ENCODE measurements around the gene CCNI. TPM values are rescaled to one million over a fixed set of nuclear protein-coding genes. Genes with fewer than 3 reads are reported as not detected.
"Not testable (repeated sequence)": the region's sequence is repeated elsewhere in the genome, so short reads cannot be mapped to it uniquely, and the experiment has no call there.

CCNI gene
- polyA plus RNA-seq, 1 of the 3 experiments (the other 2 are of a cell fraction) = 56.8 TPM

DNA sequence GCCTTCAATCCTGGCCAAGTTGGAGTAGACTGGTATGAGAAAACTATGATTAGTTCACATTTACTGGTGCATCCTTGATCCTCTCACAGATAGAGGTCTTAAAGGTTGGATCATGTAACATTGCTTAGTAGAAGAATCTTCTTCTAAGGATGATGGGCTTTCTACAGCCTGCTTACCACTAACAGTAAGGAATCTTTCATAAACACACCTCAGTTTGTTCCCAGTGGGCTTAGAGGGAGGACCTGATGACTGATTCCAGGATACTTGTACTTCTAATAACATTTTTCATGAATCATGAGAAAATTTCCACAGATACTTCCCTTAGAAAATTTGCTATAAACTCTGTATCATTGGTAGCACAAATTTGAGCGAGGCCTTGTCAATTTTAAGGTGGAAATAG is 40.6 kb downstream of the CCNI start (continued):
- no peak for TF ChIP-seq GABPA (IDR thresholded peaks at IDR 0.05; ENCODE audit: low read depth)

- ChIA-PET CTCF (interaction anchor here (1.0 to 6.8 kb wide), 7 partner anchors 9 to 172 kb away, joined by 3 to 55 read pairs (median 3); no protein-coding TSS in a partner anchor), POLR2A (no interaction called here)
- Histone ChIP-seq H3K9me3 (no peaks in the 10 kb centered on the region), H4K20me1 (ENCODE audit: insufficient read depth) (no peaks in the 10 kb centered on the region), H3K27ac (ENCODE audit: low read depth in 2 of 2, low read length in 1 of 2) (no peak overlapping the region; a peak in 2 of 4 replicates), H3K9me2 (no peaks in the 10 kb centered on the region), H3K27me3 (ENCODE audit: insufficient read depth) (no peaks in the 10 kb centered on the region), H3K4me2 (no peak overlapping the region), H2AFZ (ENCODE audit: low read depth) (no peak overlapping the region), H3F3A (replicated peaks; ENCODE audit: insufficient read depth) (peaks cover 28% of the 10 kb centered on the region), H3K9ac (no peak overlapping the region), H3K79me2 (ENCODE audit: insufficient read depth) (peaks cover 9% of the 10 kb centered on the region; the same call in 1 of the 2 replicates), H3K4me3 (ENCODE audit: low read depth in 2 of 2, low read length in 1 of 2) (no peak overlapping the region), H3K4me1 (ENCODE audit: control insufficient read depth in 1 of 2, insufficient read depth in 2 of 2, low read depth in 1 of 2, low read length in 1 of 2) (no peaks in the 10 kb centered on the region; a peak in 1 of 4 replicates), H3K36me3 (replicated peaks in 1 of 2; ENCODE audit: control insufficient read depth in 1 of 2, insufficient read depth in 2 of 2, low read length in 1 of 2) (peaks cover 84 to 93% of the 10 kb centered on the region in 2 experiments)
- 91% methylated on average over 5 of the region's 5 CpGs for WGBS (ENCODE audit: low lambda C conversion rate)
- TF ChIP-seq NFIC (IDR thresholded peaks at IDR 0.05; ENCODE audit: borderline replicate concordance) (no peak), POLR2AphosphoS5 (IDR thresholded peaks at IDR 0.05; ENCODE audit: low read depth, low read length) (no peak), FOSL2 (IDR thresholded peaks at IDR 0.05; ENCODE audit: borderline replicate concordance, low read depth) (no peak), NRF1 (IDR thresholded peaks at IDR 0.05; ENCODE audit: low read depth, low read length) (no peak), RCOR1 (IDR thresholded peaks at IDR 0.05; ENCODE audit: low read length) (no peak), EP300 (IDR thresholded peaks at IDR 0.05; ENCODE audit: borderline replicate concordance in 1 of 2, low read depth in 1 of 2, low read length in 1 of 2) (no peak), MXI1 (IDR thresholded peaks at IDR 0.05; ENCODE audit: low read depth, low read length) (no peak)
- TF ChIP-seq, protein P1, sequence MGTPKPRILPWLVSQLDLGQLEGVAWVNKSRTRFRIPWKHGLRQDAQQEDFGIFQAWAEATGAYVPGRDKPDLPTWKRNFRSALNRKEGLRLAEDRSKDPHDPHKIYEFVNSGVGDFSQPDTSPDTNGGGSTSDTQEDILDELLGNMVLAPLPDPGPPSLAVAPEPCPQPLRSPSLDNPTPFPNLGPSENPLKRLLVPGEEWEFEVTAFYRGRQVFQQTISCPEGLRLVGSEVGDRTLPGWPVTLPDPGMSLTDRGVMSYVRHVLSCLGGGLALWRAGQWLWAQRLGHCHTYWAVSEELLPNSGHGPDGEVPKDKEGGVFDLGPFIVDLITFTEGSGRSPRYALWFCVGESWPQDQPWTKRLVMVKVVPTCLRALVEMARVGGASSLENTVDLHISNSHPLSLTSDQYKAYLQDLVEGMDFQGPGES (IDR thresholded peaks at IDR 0.05; ENCODE audit: low read depth, low read length) = no peak
- TF ChIP-seq, protein P2, sequence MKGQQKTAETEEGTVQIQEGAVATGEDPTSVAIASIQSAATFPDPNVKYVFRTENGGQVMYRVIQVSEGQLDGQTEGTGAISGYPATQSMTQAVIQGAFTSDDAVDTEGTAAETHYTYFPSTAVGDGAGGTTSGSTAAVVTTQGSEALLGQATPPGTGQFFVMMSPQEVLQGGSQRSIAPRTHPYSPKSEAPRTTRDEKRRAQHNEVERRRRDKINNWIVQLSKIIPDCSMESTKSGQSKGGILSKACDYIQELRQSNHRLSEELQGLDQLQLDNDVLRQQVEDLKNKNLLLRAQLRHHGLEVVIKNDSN (IDR thresholded peaks at IDR 0.05; ENCODE audit: borderline replicate concordance, low read depth) = no peak
- TF ChIP-seq, protein P3, sequence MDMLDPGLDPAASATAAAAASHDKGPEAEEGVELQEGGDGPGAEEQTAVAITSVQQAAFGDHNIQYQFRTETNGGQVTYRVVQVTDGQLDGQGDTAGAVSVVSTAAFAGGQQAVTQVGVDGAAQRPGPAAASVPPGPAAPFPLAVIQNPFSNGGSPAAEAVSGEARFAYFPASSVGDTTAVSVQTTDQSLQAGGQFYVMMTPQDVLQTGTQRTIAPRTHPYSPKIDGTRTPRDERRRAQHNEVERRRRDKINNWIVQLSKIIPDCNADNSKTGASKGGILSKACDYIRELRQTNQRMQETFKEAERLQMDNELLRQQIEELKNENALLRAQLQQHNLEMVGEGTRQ (IDR thresholded peaks at IDR 0.05; ENCODE audit: borderline replicate concordance, low read depth, low read length) = no peak
- DNase-seq = no peak
Observed at GRCh38 chr4:77031544-77031943, 44.2 kb downstream of the CCNI start.

GRCh38 chr4:77029757-77030156 is 46.0 kb downstream of the CCNI start:
- peaks cover 28% of the 10 kb centered on the region for H3F3A ChIP-seq (replicated peaks; ENCODE audit: insufficient read depth)
- H3K9me3 ChIP-seq; H3K9ac ChIP-seq; H3K79me2 ChIP-seq (ENCODE audit: insufficient read depth); H3K9me2 ChIP-seq; H3K4me3 ChIP-seq (ENCODE audit: low read depth in 2 of 2, low read length in 1 of 2); H2AFZ ChIP-seq (ENCODE audit: low read depth); H3K27ac ChIP-seq (ENCODE audit: low read depth in 2 of 2, low read length in 1 of 2); H4K20me1 ChIP-seq (ENCODE audit: insufficient read depth); POLR2A ChIA-PET; H3K27me3 ChIP-seq (ENCODE audit: insufficient read depth); H3K4me1 ChIP-seq (ENCODE audit: control insufficient read depth in 1 of 2, insufficient read depth in 2 of 2, low read depth in 1 of 2, low read length in 1 of 2); DNase-seq; H3K4me2 ChIP-seq: not testable (repeated sequence)
- CTCF ChIA-PET = interaction anchor here (0.7 to 6.8 kb wide), 2 partner anchors 15 kb away, joined by 3 to 55 read pairs; no protein-coding TSS in a partner anchor
- WGBS (ENCODE audit: low lambda C conversion rate) = 93% methylated on average over 6 of the region's 7 CpGs
- TF ChIP-seq, protein P4, sequence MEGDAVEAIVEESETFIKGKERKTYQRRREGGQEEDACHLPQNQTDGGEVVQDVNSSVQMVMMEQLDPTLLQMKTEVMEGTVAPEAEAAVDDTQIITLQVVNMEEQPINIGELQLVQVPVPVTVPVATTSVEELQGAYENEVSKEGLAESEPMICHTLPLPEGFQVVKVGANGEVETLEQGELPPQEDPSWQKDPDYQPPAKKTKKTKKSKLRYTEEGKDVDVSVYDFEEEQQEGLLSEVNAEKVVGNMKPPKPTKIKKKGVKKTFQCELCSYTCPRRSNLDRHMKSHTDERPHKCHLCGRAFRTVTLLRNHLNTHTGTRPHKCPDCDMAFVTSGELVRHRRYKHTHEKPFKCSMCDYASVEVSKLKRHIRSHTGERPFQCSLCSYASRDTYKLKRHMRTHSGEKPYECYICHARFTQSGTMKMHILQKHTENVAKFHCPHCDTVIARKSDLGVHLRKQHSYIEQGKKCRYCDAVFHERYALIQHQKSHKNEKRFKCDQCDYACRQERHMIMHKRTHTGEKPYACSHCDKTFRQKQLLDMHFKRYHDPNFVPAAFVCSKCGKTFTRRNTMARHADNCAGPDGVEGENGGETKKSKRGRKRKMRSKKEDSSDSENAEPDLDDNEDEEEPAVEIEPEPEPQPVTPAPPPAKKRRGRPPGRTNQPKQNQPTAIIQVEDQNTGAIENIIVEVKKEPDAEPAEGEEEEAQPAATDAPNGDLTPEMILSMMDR (IDR thresholded peaks at IDR 0.05) = peak; percentile 16; the same call in 1 of the 2 replicates
- H3K36me3 ChIP-seq (replicated peaks in 1 of 2; ENCODE audit: control insufficient read depth in 1 of 2, insufficient read depth in 2 of 2, low read length in 1 of 2) = peaks cover 87 to 96% of the 10 kb centered on the region in 2 experiments

All from SK-N-SH (cell line).